Keratinocyte (primary cell): ENCODE results near the gene SLX1A. TPM values are rescaled to one million over a fixed set of nuclear protein-coding genes. Genes with fewer than 3 reads are reported as not detected.

Experiments
- DNase-seq: peaks from one replicate; pipeline ENCODE4 v3.0.0-alpha.2; 2011; ENCODE audit warnings: low read depth, missing footprints, low spot score
- FAIRE-seq: peaks from 2 replicates; lab custom pipeline; 2011; peaks lifted over from hg19 to GRCh38; lab: Jason Lieb, UNC
- H2AFZ ChIP-seq: 2 replicates; pipeline ENCODE4 v1.6.0; 2012; ENCODE audit warnings: low read length, control low read depth, inconsistent platforms; ENCODE audit not compliant: control insufficient read depth
- H3K27ac ChIP-seq: 2 replicates; pipeline ENCODE4 v1.5.1; 2011; ENCODE audit warnings: low read length; ENCODE audit not compliant: control insufficient read depth, insufficient read depth
- H3K27me3 ChIP-seq: 3 replicates; pipeline ENCODE4 v1.6.0; 2011; ENCODE audit warnings: low read length; ENCODE audit not compliant: control insufficient read depth, insufficient read depth; ENCODE audit errors: extremely low read depth
- H3K36me3 ChIP-seq, 2 experiments: 2 replicates in 1 of 2; 3 replicates in 1 of 2; pipeline ENCODE4 v1.5.1; 2011; ENCODE audit warnings: low read length in 2 of 2, mild to moderate bottlenecking in 1 of 2; ENCODE audit not compliant: control insufficient read depth in 2 of 2, insufficient read depth in 2 of 2; ENCODE audit errors: extremely low read depth in 1 of 2
- H3K4me1 ChIP-seq: 3 replicates; pipeline ENCODE4 v1.5.1; 2011; ENCODE audit warnings: low read length; ENCODE audit not compliant: control insufficient read depth, insufficient read depth; ENCODE audit errors: extremely low read depth
- H3K4me2 ChIP-seq: 3 replicates; pipeline ENCODE4 v1.6.0; 2011; ENCODE audit warnings: low read depth, low read length; ENCODE audit not compliant: control insufficient read depth, insufficient read depth; ENCODE audit errors: extremely low read depth
- H3K4me3 ChIP-seq, 3 experiments: fragments of 200-600 bp in 1 of 3; sonication (generic) in 1 of 3; 2 replicates in 2 of 3; 3 replicates in 1 of 3; pipeline ENCODE4 v1.5.1; 2011 to 2016; ENCODE audit warnings: low read length in 3 of 3, mild to moderate bottlenecking in 3 of 3, control low read depth in 2 of 3, inconsistent platforms in 1 of 3, low read depth in 1 of 3, mixed read lengths in 1 of 3, mixed run types in 1 of 3, moderate library complexity in 1 of 3; ENCODE audit not compliant: control insufficient read depth in 2 of 3, insufficient read depth in 2 of 3; ENCODE audit errors: extremely low read depth in 1 of 3
- H3K79me2 ChIP-seq: 2 replicates; pipeline ENCODE4 v1.6.0; 2012; ENCODE audit warnings: low read length; ENCODE audit not compliant: control insufficient read depth, insufficient read depth
- H3K9ac ChIP-seq: 3 replicates; pipeline ENCODE4 v1.6.0; 2011; ENCODE audit warnings: low read length; ENCODE audit not compliant: control insufficient read depth, insufficient read depth; ENCODE audit errors: extremely low read depth
- H3K9me1 ChIP-seq: 3 replicates; pipeline ENCODE4 v1.6.0; 2011; ENCODE audit warnings: low read length; ENCODE audit not compliant: control insufficient read depth, insufficient read depth; ENCODE audit errors: extremely low read depth
- H3K9me3 ChIP-seq: 2 replicates; pipeline ENCODE4 v1.5.1; 2012; ENCODE audit warnings: low read depth, low read length; ENCODE audit not compliant: control insufficient read depth
- H4K20me1 ChIP-seq: 3 replicates; pipeline ENCODE4 v1.6.0; 2011; ENCODE audit warnings: low read length; ENCODE audit not compliant: control insufficient read depth, insufficient read depth; ENCODE audit errors: extremely low read depth
- CTCF ChIP-seq, 3 experiments: IDR thresholded peaks in 1 of 3; conservative IDR thresholded peaks in 1 of 3; optimal IDR thresholded peaks in 1 of 3; 2 replicates in 2 of 3; 3 replicates in 1 of 3; pipeline versions ENCODE3 to v1.5.1; 2011; ENCODE audit warnings: low read length in 3 of 3, mild to moderate bottlenecking in 3 of 3, moderate library complexity in 2 of 3, control low read depth in 1 of 3, inconsistent platforms in 1 of 3; ENCODE audit not compliant: insufficient read depth in 2 of 3; ENCODE audit errors: extremely low read depth in 1 of 3
- EZH2 ChIP-seq: IDR thresholded peaks from one replicate; pipeline ENCODE4 v1.6.1; 2012; ENCODE audit warnings: inconsistent platforms, mild to moderate bottlenecking, low read length, moderate library complexity
- dilution Hi-C: fragments of 300-500 bp; cut with MboI; formaldehyde crosslinking; loops from one replicate; pipeline ENCODE4 v1.7.0; 2020; ENCODE audit warnings: low sequenced_read_pairs; ENCODE audit not compliant: extremely low pct_ligation_motif_present
- polyA plus RNA-seq, 5 experiments: library from polyadenylated mRNA; depleted of rRNA in 3 of 5; stranded (reverse) in 3 of 5; stranded (forward) in 1 of 5; unstranded in 1 of 5; fragments of >200 nt; gene quantifications; 1 replicate in 1 of 5; 2 replicates in 3 of 5; 3 replicates in 1 of 5; pipeline versions ENCODE4 v1.2.1 to v1.2.3, GENCODE V29; 2011 to 2012; ENCODE audit warnings: missing spikeins in 2 of 5, low read depth in 1 of 5, low replicate concordance in 1 of 5

SLX1A gene
- polyA plus RNA-seq, 1 donor (not counting 4 experiments of a cell fraction or from before 2014, with no cell fraction given) = 5.4 TPM

- FAIRE-seq = no peak
- dilution Hi-C loops = no loop called here
- H3K9me3 ChIP-seq = no peaks in the 10 kb centered on the region
- H2AFZ ChIP-seq = no peak overlapping the region
- no peaks in the 10 kb centered on the region for H3K36me3 ChIP-seq
- DNase-seq = no peak
- no peak overlapping the region for H3K27ac ChIP-seq
- H3K79me2 ChIP-seq = no peaks in the 10 kb centered on the region
- peaks cover 3% of the 10 kb centered on the region for H3K4me1 ChIP-seq
- no peak overlapping the region for H3K9ac ChIP-seq
- H3K9me1 ChIP-seq = no peaks in the 10 kb centered on the region
- no peak overlapping the region for H3K4me3 ChIP-seq
- no peaks in the 10 kb centered on the region for H4K20me1 ChIP-seq
- H3K27me3 ChIP-seq = no peaks in the 10 kb centered on the region
- no peak for TF ChIP-seq CTCF (optimal IDR thresholded peaks at IDR 0.05 in 1 of 3, IDR thresholded peaks at IDR 0.05 in 1 of 3, conservative IDR thresholded peaks at IDR 0.05 in 1 of 3; ENCODE audit: extremely low read depth in 1 of 3, insufficient read depth in 2 of 3, low read length in 3 of 3)
- no peak for TF ChIP-seq EZH2
- H3K4me2 ChIP-seq = no peak overlapping the region
These were observed 8.6 kb upstream of the SLX1A start for GRCh38 chr16:30184891-30185682.

- Histone ChIP-seq H2AFZ (no peak overlapping the region), H3K9ac (no peak overlapping the region), H3K79me2 (no peaks in the 10 kb centered on the region), H3K4me2 (no peak overlapping the region), H3K27me3 (no peaks in the 10 kb centered on the region), H3K36me3 (no peaks in the 10 kb centered on the region), H3K4me3 (no peak overlapping the region), H3K4me1 (peaks cover 3% of the 10 kb centered on the region), H3K27ac (no peak overlapping the region), H4K20me1 (no peaks in the 10 kb centered on the region), H3K9me3 (no peaks in the 10 kb centered on the region), H3K9me1 (no peaks in the 10 kb centered on the region)
- no peak for FAIRE-seq
- TF ChIP-seq CTCF (optimal IDR thresholded peaks at IDR 0.05 in 1 of 3, IDR thresholded peaks at IDR 0.05 in 1 of 3, conservative IDR thresholded peaks at IDR 0.05 in 1 of 3; ENCODE audit: extremely low read depth in 1 of 3, insufficient read depth in 2 of 3, low read length in 3 of 3) (no peak), EZH2 (no peak)
- dilution Hi-C loops = no loop called here
- DNase-seq = no peak
These were observed 7.8 kb upstream of the SLX1A start for GRCh38 chr16:30185683-30186421.
